IMR-90 (cell line): ENCODE measurements around the gene ERMP1. TPM values are rescaled to one million over a fixed set of nuclear protein-coding genes. Genes with fewer than 3 reads are reported as not detected.

ENCODE experiments used
- ATAC-seq: fragments of 200-7000 bp; cut with Tn5 transposase; 2 replicates; pipeline ENCODE4 v1.9.1; 2020; ENCODE audit warnings: low read depth, mild to moderate bottlenecking, moderate library complexity
- BruUV-seq: library from RNA; stranded (reverse); fragments of 400-500 nt; replicated peaks from 2 replicates; lab custom pipeline; 2021; lab: Mats Ljungman, UMichigan
- CTCF ChIA-PET: fragments of 300-600 bp; formaldehyde crosslinking; extraction: SDS; loops from one replicate; lab custom pipeline; 2021; ENCODE audit warnings: antibody characterized with exemption; lab: Yijun Ruan, JAX
- POLR2A ChIA-PET: fragments of 300-600 bp; sonication (Branson Sonifier 250); formaldehyde crosslinking; loops from one replicate; lab custom pipeline; 2022; ENCODE audit warnings: antibody characterized with exemption; ENCODE audit not compliant: unreplicated experiment; lab: Charles Lee
- DNase-seq: peaks from one replicate; pipeline ENCODE4 v3.0.0; 2013
- H2AFZ ChIP-seq: replicated peaks from 2 replicates; pipeline ENCODE3; 2013; ENCODE audit warnings: low read length, mild to moderate bottlenecking; ENCODE audit not compliant: poor library complexity
- H2AK5ac ChIP-seq: 2 replicates; pipeline ENCODE4 v1.6.1; 2013; ENCODE audit warnings: low read depth, low read length, inconsistent platforms
- H2AK9ac ChIP-seq: replicated peaks from 2 replicates; pipeline ENCODE3; 2013; ENCODE audit warnings: mild to moderate bottlenecking, low read depth, low read length, moderate library complexity; ENCODE audit not compliant: poor library complexity
- H2BK120ac ChIP-seq: 2 replicates; pipeline ENCODE4 v1.6.1; 2013; ENCODE audit warnings: low read depth, low read length, inconsistent platforms
- H2BK15ac ChIP-seq: 3 replicates; pipeline ENCODE4 v1.6.1; 2013; ENCODE audit warnings: low read depth, low read length, inconsistent platforms
- H2BK20ac ChIP-seq: 2 replicates; pipeline ENCODE4 v1.6.1; 2013; ENCODE audit warnings: low read depth, mild to moderate bottlenecking, inconsistent platforms, low read length, moderate library complexity
- H2BK5ac ChIP-seq: 2 replicates; pipeline ENCODE4 v1.6.1; 2013; ENCODE audit warnings: mild to moderate bottlenecking, low read depth, low read length, inconsistent platforms; ENCODE audit not compliant: poor library complexity, severe bottlenecking
- H3K14ac ChIP-seq: replicated peaks from 2 replicates; pipeline ENCODE4 v1.6.1; 2013; ENCODE audit warnings: low read depth, low read length, inconsistent platforms
- H3K18ac ChIP-seq: 2 replicates; pipeline ENCODE4 v1.6.1; 2013; ENCODE audit warnings: low read depth, low read length, control low read depth
- H3K23ac ChIP-seq: 2 replicates; pipeline ENCODE4 v1.6.1; 2013; ENCODE audit warnings: low read depth, low read length, inconsistent platforms
- H3K27ac ChIP-seq: 2 replicates; pipeline ENCODE4 v1.5.1; 2013; ENCODE audit warnings: mild to moderate bottlenecking, control low read depth, low read length; ENCODE audit not compliant: insufficient read depth
- H3K27me3 ChIP-seq: 2 replicates; pipeline ENCODE4 v1.6.1; 2013; ENCODE audit warnings: low read length; ENCODE audit not compliant: control insufficient read depth, insufficient read depth
- H3K36me3 ChIP-seq: 2 replicates; pipeline ENCODE4 v1.6.1; 2013; ENCODE audit warnings: low read length, mixed read lengths; ENCODE audit not compliant: control insufficient read depth, insufficient read depth
- H3K4ac ChIP-seq: 2 replicates; pipeline ENCODE4 v1.6.1; 2013; ENCODE audit warnings: low read depth, low read length, inconsistent platforms
- H3K4me1 ChIP-seq: 2 replicates; pipeline ENCODE4 v1.6.1; 2013; ENCODE audit warnings: low read length, mixed read lengths; ENCODE audit not compliant: control insufficient read depth, insufficient read depth
- H3K4me2 ChIP-seq: 2 replicates; pipeline ENCODE4 v1.6.1; 2013; ENCODE audit warnings: low read depth, mild to moderate bottlenecking, control low read depth, low read length, moderate library complexity
- H3K4me3 ChIP-seq: 2 replicates; pipeline ENCODE4 v1.5.1; 2013; ENCODE audit warnings: low read depth, mild to moderate bottlenecking, control low read depth, low read length, moderate library complexity; ENCODE audit not compliant: insufficient read depth
- H3K56ac ChIP-seq: 2 replicates; pipeline ENCODE4 v1.6.1; 2013; ENCODE audit warnings: low read length, inconsistent platforms; ENCODE audit not compliant: insufficient read depth; ENCODE audit errors: extremely low read depth
- H3K79me1 ChIP-seq, 2 experiments: 2 replicates each; pipeline ENCODE4 v1.6.1; 2013; ENCODE audit warnings: low read length in 2 of 2, inconsistent platforms in 1 of 2, low read depth in 1 of 2
- H3K9ac ChIP-seq: 2 replicates; pipeline ENCODE4 v1.6.1; 2013; ENCODE audit warnings: low read depth, low read length, control low read depth
- H3K9me1 ChIP-seq: 2 replicates; pipeline ENCODE4 v1.6.1; 2013; ENCODE audit warnings: low read length, inconsistent platforms; ENCODE audit not compliant: insufficient read depth
- H3K9me3 ChIP-seq: 2 replicates; pipeline ENCODE4 v1.6.1; 2013; ENCODE audit warnings: low read length; ENCODE audit not compliant: control insufficient read depth, insufficient read depth
- H4K20me1 ChIP-seq: 2 replicates; pipeline ENCODE4 v1.6.1; 2013; ENCODE audit warnings: low read length, inconsistent platforms; ENCODE audit not compliant: insufficient read depth
- H4K5ac ChIP-seq: 2 replicates; pipeline ENCODE4 v1.6.1; 2013; ENCODE audit warnings: mild to moderate bottlenecking, low read depth, low read length, control low read depth
- H4K8ac ChIP-seq, 2 experiments: 2 replicates each; pipeline ENCODE4 v1.6.1; 2013; ENCODE audit warnings: low read depth in 2 of 2, low read length in 2 of 2, control low read depth in 1 of 2, inconsistent platforms in 1 of 2
- H4K91ac ChIP-seq: 2 replicates; pipeline ENCODE4 v1.6.1; 2013; ENCODE audit warnings: low read depth, low read length, inconsistent platforms; ENCODE audit not compliant: insufficient read depth
- RCOR1 ChIP-seq: IDR thresholded peaks from 2 replicates; pipeline ENCODE4 v1.6.1; 2012; ENCODE audit warnings: mild to moderate bottlenecking, low read length, improper control_type of control experiment; ENCODE audit not compliant: insufficient replicate concordance
- dilution Hi-C: fragments of 300-500 bp; cut with HindIII; formaldehyde crosslinking; loops from one replicate; pipeline ENCODE4 v1.14.3; 2018; ENCODE audit warnings: low sequenced_read_pairs; ENCODE audit not compliant: unreplicated experiment
- in situ Hi-C: fragments of 300-500 bp; cut with MboI; formaldehyde crosslinking; loops from 3 replicates; pipeline ENCODE4 v1.14.3; 2019; ENCODE audit warnings: low sequenced_read_pairs, inconsistent platforms, mixed read lengths
- intact Hi-C: fragments of 100-400 bp; cut with micrococcal nuclease; formaldehyde crosslinking; loops from 2 replicates; pipeline ENCODE4 v1.10.0; 2022
- polyA plus RNA-seq, 3 experiments: library from polyadenylated mRNA; depleted of rRNA; stranded (reverse); fragments of >200 nt; gene quantifications; 2 replicates each; pipeline ENCODE4 v1.2.3, GENCODE V29; 2012; ENCODE audit warnings: low replicate concordance in 1 of 3
- total RNA-seq: library from RNA; depleted of rRNA; stranded (reverse); fragments of >200 nt; gene quantifications from 2 replicates; pipeline ENCODE4 v1.2.3, GENCODE V29; 2012

ERMP1 gene
- total and polyA plus RNA-seq, 2 of the 4 experiments (the other 2 are of a cell fraction) = 2.2 to 4.7 TPM

GRCh38 chr9:5857928-5858327 lies 25.0 kb upstream of the ERMP1 start:
- no peak overlapping the region for H2BK20ac ChIP-seq
- intact Hi-C loops (no loop called here), in situ Hi-C loops (no loop called here), dilution Hi-C loops (no loop called here)
- H4K20me1 ChIP-seq = no peaks in the 10 kb centered on the region
- H2AK5ac ChIP-seq = no peak overlapping the region
- no peaks in the 10 kb centered on the region for H3K36me3 ChIP-seq
- no peak overlapping the region for H3K4me2 ChIP-seq
- DNase-seq (no peak), ATAC-seq (no peak)
- H3K9me1 ChIP-seq = no peaks in the 10 kb centered on the region
- no peak overlapping the region for H3K23ac ChIP-seq
- no peak overlapping the region for H2BK5ac ChIP-seq
- ChIA-PET POLR2A (no interaction called here), CTCF (interaction anchor here (0.6 kb wide), 1 partner anchor 449 kb away, joined by 3 read pairs; no protein-coding TSS in a partner anchor)
- no TSS peak for BruUV-seq
- no peak overlapping the region for H3K14ac ChIP-seq
- H3K27ac ChIP-seq = no peak overlapping the region
- H3K9me3 ChIP-seq = no peaks in the 10 kb centered on the region
- H3K4me1 ChIP-seq = no peaks in the 10 kb centered on the region
- H4K91ac ChIP-seq = no peak overlapping the region
- H4K5ac ChIP-seq = no peak overlapping the region
- no peaks in the 10 kb centered on the region for H3K79me1 ChIP-seq
- H3K18ac ChIP-seq = no peak overlapping the region
- H2AFZ ChIP-seq = no peak overlapping the region
- no peak overlapping the region for H2AK9ac ChIP-seq
- peaks cover 24% of the 10 kb centered on the region for H3K27me3 ChIP-seq
- no peak overlapping the region for H3K4me3 ChIP-seq
- H3K9ac ChIP-seq = no peak overlapping the region
- no peak overlapping the region for H2BK15ac ChIP-seq
- no peak overlapping the region for H3K56ac ChIP-seq
- H4K8ac ChIP-seq = no peak overlapping the region
- no peak overlapping the region for H3K4ac ChIP-seq
- no peak for TF ChIP-seq RCOR1
- no peak overlapping the region for H2BK120ac ChIP-seq
